Bronchial epithelial cell (primary cell): Measurements from ENCODE around the gene RNGTT. TPM values are rescaled to one million over a fixed set of nuclear protein-coding genes. Genes with fewer than 3 reads are reported as not detected.

ENCODE experiments used
- DNase-seq: peaks from one replicate; pipeline ENCODE4 v3.0.0-alpha.2; 2010; ENCODE audit warnings: low read depth
- FAIRE-seq: peaks from 2 replicates; lab custom pipeline; 2011; peaks lifted over from hg19 to GRCh38; lab: Jason Lieb, UNC
- H3K27me3 ChIP-seq: 2 replicates; pipeline ENCODE4 v1.5.1; 2011; ENCODE audit warnings: low read length; ENCODE audit not compliant: control insufficient read depth, insufficient read depth
- H3K36me3 ChIP-seq: 2 replicates; pipeline ENCODE4 v1.5.1; 2011; ENCODE audit warnings: low read length; ENCODE audit not compliant: control insufficient read depth, insufficient read depth
- H3K4me3 ChIP-seq: 2 replicates; pipeline ENCODE4 v1.5.1; 2011; ENCODE audit warnings: mild to moderate bottlenecking, low read depth, low read length, control low read depth
- total RNA-seq: library from RNA; depleted of rRNA; stranded (reverse); fragments of >200 nt; gene quantifications from 2 replicates; pipeline ENCODE4 v1.2.1, GENCODE V29; 2014
- TF ChIP-seq, protein P1 (sequence below): IDR thresholded peaks from 2 replicates; pipeline ENCODE4 v1.5.1; 2011; ENCODE audit warnings: mild to moderate bottlenecking, moderate library complexity, low read length, control low read depth, inconsistent platforms; ENCODE audit not compliant: insufficient read depth, severe bottlenecking

RNGTT gene
- total RNA-seq, 1 donor from 2014 or later: 20.8 TPM

DNA sequence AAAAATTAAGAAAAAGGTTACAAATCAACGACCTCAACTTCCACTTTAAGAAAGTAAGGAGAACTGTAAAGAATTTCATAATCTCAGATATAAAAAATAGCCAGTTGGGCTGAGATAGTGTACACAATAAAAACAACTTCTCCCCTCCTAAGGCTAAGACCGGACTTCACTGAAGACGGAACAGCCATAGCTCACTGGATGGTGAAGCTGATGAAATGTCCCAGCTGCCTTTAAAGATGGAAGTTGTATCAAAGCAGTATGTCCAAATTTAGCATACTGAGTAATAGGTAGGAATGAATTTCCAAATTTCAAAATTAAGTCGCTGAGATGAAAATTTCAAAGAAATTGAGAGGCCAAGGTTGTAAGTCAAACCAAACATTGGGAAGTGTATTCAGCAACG is 153.3 kb downstream of the RNGTT start:
- Histone ChIP-seq H3K4me3 (no peak overlapping the region), H3K36me3 (no peaks in the 10 kb centered on the region), H3K27me3 (no peaks in the 10 kb centered on the region)
- FAIRE-seq (no peak), DNase-seq (no peak)
- TF ChIP-seq, protein P1, sequence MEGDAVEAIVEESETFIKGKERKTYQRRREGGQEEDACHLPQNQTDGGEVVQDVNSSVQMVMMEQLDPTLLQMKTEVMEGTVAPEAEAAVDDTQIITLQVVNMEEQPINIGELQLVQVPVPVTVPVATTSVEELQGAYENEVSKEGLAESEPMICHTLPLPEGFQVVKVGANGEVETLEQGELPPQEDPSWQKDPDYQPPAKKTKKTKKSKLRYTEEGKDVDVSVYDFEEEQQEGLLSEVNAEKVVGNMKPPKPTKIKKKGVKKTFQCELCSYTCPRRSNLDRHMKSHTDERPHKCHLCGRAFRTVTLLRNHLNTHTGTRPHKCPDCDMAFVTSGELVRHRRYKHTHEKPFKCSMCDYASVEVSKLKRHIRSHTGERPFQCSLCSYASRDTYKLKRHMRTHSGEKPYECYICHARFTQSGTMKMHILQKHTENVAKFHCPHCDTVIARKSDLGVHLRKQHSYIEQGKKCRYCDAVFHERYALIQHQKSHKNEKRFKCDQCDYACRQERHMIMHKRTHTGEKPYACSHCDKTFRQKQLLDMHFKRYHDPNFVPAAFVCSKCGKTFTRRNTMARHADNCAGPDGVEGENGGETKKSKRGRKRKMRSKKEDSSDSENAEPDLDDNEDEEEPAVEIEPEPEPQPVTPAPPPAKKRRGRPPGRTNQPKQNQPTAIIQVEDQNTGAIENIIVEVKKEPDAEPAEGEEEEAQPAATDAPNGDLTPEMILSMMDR: no peak

- DNase-seq (no peak), FAIRE-seq (no peak)
- Histone ChIP-seq H3K27me3 (no peaks in the 10 kb centered on the region), H3K36me3 (no peaks in the 10 kb centered on the region), H3K4me3 (no peak overlapping the region)
- TF ChIP-seq, protein P1: no peak
These were observed 155.0 kb downstream of the RNGTT start for GRCh38 chr6:88808381-88808780.

GRCh38 chr6:88807622-88808021 is 155.8 kb downstream of the RNGTT start:
- FAIRE-seq (no peak), DNase-seq (no peak)
- TF ChIP-seq, protein P1: no peak
- H3K27me3 ChIP-seq: no peaks in the 10 kb centered on the region
- H3K36me3 ChIP-seq: no peaks in the 10 kb centered on the region
- H3K4me3 ChIP-seq: no peak overlapping the region

- Histone ChIP-seq H3K4me3 (no peak overlapping the region), H3K27me3 (no peaks in the 10 kb centered on the region), H3K36me3 (no peaks in the 10 kb centered on the region)
- FAIRE-seq (no peak), DNase-seq (no peak)
- TF ChIP-seq, protein P1: no peak
These were observed 156.7 kb downstream of the RNGTT start for GRCh38 chr6:88806728-88807127.

- TF ChIP-seq, protein P1: no peak
- Histone ChIP-seq H3K36me3 (no peaks in the 10 kb centered on the region), H3K27me3 (no peaks in the 10 kb centered on the region), H3K4me3 (no peak overlapping the region)
- DNase-seq (no peak), FAIRE-seq (no peak)
These were observed 158.7 kb downstream of the RNGTT start for GRCh38 chr6:88804701-88805100.

DNA sequence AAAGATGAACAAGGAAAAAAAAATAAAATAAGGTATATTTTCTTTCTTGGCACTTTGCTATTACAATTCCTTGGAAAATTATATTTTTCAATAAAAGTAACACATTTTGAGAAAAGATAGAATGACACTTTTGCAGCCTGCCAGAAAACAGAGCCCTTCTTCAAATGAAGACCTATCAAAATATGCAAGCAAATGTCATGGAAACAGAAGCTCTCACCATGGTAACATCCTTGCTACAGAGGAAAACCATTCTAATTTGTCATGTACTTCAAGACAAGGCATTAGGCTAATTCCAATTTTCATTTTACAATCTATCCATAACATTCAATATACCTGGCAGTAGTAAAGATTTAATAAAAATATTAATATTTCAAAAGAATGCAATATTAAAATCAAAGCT is 177.9 kb downstream of the RNGTT start:
- no peak for FAIRE-seq
- no peaks in the 10 kb centered on the region for H3K27me3 ChIP-seq
- TF ChIP-seq, protein P1: no peak
- no peak overlapping the region for H3K4me3 ChIP-seq
- no peak for DNase-seq
- H3K36me3 ChIP-seq: no peaks in the 10 kb centered on the region
